ENCODE results near the gene ZNF804A.

- TF ChIP-seq CTCF (conservative IDR thresholded peaks at IDR 0.05; ENCODE audit: low read depth, low read length) (no peak), EZH2 (IDR thresholded peaks at IDR 0.05; ENCODE audit: borderline replicate concordance, low read depth, low read length, poor library complexity, severe bottlenecking) (no peak)
These were observed 26.0 kb downstream of the ZNF804A start for GRCh38 chr2:184624311-184624710.
